HL-60 (cell line): ENCODE measurements around the gene PGBD5.

Source experiments
- POLR2AphosphoS5 ChIP-seq: IDR thresholded peaks from 2 replicates; pipeline ENCODE4 v1.6.1; 2012; ENCODE audit warnings: low read depth
- TF ChIP-seq, protein P1 (sequence below): IDR thresholded peaks from one replicate; pipeline ENCODE4 v1.5.1; 2011; ENCODE audit warnings: low read length, control low read depth, inconsistent platforms; ENCODE audit not compliant: insufficient read depth
- TF ChIP-seq, protein P2 (sequence below): IDR thresholded peaks from 2 replicates; pipeline ENCODE4 v1.6.1; 2012; ENCODE audit warnings: low read depth; ENCODE audit not compliant: insufficient replicate concordance

DNA sequence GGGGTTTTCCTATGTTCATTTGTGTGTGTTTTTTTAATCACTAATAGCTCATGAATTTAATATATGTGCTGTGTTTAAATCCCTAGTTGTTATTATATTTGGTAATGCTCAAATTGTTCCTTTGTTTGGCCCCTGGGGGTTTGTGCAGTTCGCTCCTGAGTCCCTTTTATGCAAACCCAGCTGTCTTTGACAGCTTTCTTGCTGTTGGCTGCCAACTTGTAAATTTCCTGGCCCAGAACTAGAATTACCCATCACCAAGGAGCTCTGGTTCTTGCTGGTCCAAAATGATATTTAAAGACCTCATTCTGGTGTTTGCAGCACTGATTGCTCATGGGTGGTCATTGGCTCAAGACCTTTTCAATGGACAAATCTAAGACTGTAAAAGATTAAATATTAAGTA lies 39.6 kb upstream of the PGBD5 start:
- TF ChIP-seq, protein P1, sequence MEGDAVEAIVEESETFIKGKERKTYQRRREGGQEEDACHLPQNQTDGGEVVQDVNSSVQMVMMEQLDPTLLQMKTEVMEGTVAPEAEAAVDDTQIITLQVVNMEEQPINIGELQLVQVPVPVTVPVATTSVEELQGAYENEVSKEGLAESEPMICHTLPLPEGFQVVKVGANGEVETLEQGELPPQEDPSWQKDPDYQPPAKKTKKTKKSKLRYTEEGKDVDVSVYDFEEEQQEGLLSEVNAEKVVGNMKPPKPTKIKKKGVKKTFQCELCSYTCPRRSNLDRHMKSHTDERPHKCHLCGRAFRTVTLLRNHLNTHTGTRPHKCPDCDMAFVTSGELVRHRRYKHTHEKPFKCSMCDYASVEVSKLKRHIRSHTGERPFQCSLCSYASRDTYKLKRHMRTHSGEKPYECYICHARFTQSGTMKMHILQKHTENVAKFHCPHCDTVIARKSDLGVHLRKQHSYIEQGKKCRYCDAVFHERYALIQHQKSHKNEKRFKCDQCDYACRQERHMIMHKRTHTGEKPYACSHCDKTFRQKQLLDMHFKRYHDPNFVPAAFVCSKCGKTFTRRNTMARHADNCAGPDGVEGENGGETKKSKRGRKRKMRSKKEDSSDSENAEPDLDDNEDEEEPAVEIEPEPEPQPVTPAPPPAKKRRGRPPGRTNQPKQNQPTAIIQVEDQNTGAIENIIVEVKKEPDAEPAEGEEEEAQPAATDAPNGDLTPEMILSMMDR, result no peak
- no peak for TF ChIP-seq POLR2AphosphoS5
- TF ChIP-seq, protein P2, sequence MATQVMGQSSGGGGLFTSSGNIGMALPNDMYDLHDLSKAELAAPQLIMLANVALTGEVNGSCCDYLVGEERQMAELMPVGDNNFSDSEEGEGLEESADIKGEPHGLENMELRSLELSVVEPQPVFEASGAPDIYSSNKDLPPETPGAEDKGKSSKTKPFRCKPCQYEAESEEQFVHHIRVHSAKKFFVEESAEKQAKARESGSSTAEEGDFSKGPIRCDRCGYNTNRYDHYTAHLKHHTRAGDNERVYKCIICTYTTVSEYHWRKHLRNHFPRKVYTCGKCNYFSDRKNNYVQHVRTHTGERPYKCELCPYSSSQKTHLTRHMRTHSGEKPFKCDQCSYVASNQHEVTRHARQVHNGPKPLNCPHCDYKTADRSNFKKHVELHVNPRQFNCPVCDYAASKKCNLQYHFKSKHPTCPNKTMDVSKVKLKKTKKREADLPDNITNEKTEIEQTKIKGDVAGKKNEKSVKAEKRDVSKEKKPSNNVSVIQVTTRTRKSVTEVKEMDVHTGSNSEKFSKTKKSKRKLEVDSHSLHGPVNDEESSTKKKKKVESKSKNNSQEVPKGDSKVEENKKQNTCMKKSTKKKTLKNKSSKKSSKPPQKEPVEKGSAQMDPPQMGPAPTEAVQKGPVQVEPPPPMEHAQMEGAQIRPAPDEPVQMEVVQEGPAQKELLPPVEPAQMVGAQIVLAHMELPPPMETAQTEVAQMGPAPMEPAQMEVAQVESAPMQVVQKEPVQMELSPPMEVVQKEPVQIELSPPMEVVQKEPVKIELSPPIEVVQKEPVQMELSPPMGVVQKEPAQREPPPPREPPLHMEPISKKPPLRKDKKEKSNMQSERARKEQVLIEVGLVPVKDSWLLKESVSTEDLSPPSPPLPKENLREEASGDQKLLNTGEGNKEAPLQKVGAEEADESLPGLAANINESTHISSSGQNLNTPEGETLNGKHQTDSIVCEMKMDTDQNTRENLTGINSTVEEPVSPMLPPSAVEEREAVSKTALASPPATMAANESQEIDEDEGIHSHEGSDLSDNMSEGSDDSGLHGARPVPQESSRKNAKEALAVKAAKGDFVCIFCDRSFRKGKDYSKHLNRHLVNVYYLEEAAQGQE, result no peak
